Thyroid gland (tissue), 4 donors: ENCODE data around the gene SPEG. TPM values are rescaled to one million over a fixed set of nuclear protein-coding genes. Genes with fewer than 3 reads are reported as not detected.
A peak's percentile ranks its signal among the peaks of the same experiment; 100 is the strongest.

ENCODE experiments used
- DNase-seq, 2 donors: peaks; one replicate each; pipeline ENCODE4 v3.0.0-alpha.2; 2019
- H3K27ac ChIP-seq, 3 donors: fragments of 200-600 bp; sonication (generic); 1 replicate in 2 of 3; 2 replicates in 1 of 3; pipeline ENCODE4 v1.5.1; 2016 to 2019; ENCODE audit warnings: mild to moderate bottlenecking in 1 of 3, moderate library complexity in 1 of 3
- H3K27me3 ChIP-seq: fragments of 200-600 bp; sonication (generic); one replicate; pipeline ENCODE4 v1.5.1; 2019
- H3K36me3 ChIP-seq, 2 donors: fragments of 200-600 bp; sonication (generic); one replicate each; pipeline ENCODE4 v1.5.1; 2016 to 2019
- H3K4me1 ChIP-seq, 2 donors: fragments of 200-600 bp; sonication (generic); one replicate each; pipeline ENCODE4 v1.5.1; 2017 to 2019
- H3K4me3 ChIP-seq, 3 donors: fragments of 200-600 bp; sonication (generic); replicated peaks in 1 of 3; 1 replicate in 2 of 3; 2 replicates in 1 of 3; pipeline ENCODE4 v1.5.1; 2016; ENCODE audit warnings: mild to moderate bottlenecking in 1 of 3
- H3K9me3 ChIP-seq: fragments of 200-600 bp; sonication (generic); one replicate; pipeline ENCODE4 v1.5.1; 2017
- CTCF ChIP-seq, 6 experiments: fragments of 200-600 bp in 3 of 6; fragments of 450-650 bp in 3 of 6; sonication (generic) in 3 of 6; IDR thresholded peaks; one replicate each; pipeline ENCODE4 v1.5.1; 2016 to 2019; ENCODE audit warnings: antibody characterized with exemption in 6 of 6, mild to moderate bottlenecking in 2 of 6, inconsistent platforms in 1 of 6, moderate library complexity in 1 of 6
- POLR2A ChIP-seq, 2 donors: fragments of 450-650 bp; IDR thresholded peaks; one replicate each; pipeline ENCODE4 v1.6.1; 2017; ENCODE audit warnings: antibody characterized with exemption in 2 of 2, mild to moderate bottlenecking in 2 of 2, moderate library complexity in 1 of 2
- WGBS, 2 donors: methylation state at CpG; one replicate each; pipeline ENCODE4 v1.1.5; 2017; 5-methylcytosine and 5-hydroxymethylcytosine counted together
- intact Hi-C: fragments of 100-400 bp; cut with DNase I; formaldehyde crosslinking; loops from one replicate; pipeline ENCODE4 v1.15.1; 2023
- total RNA-seq, 4 donors: library from RNA; depleted of rRNA; stranded (reverse); fragments of >200 nt; gene quantifications; one replicate each; pipeline ENCODE4 v1.2.3, GENCODE V29; 2016

The SPEG gene
- total RNA-seq = 1 to 10 TPM; 1.9 to 3.5 (median 3.3) TPM

DNA sequence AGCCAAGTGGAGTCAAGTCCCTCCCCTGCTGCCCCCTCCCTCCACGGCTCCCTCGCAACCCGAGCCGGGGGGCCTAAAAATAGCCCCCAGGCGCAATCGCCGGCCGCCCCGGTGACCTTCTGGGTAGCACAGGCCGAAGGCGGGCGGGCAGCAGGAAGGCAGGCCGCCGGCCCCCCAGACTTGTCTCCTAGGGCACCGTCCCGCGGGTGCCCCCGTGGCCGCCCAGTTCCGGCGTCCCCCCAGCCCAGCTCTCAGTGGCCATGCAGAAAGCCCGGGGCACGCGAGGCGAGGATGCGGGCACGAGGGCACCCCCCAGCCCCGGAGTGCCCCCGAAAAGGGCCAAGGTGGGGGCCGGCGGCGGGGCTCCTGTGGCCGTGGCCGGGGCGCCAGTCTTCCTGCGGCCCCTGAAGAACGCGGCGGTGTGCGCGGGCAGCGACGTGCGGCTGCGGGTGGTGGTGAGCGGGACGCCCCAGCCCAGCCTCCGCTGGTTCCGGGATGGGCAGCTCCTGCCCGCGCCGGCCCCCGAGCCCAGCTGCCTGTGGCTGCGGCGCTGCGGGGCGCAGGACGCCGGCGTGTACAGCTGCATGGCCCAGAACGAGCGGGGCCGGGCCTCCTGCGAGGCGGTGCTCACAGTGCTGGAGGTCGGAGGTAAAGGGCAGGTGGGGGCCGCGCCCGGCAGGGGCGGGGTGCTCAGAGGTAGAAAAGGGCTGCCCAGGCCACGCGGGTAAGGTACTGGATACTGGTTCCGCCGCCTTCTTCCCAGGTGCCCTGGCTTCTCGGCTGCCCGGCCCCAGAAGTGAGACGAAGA is at the start of gene SPEG:
Gene SPEG (plus strand): TSS at position 126 of the 808 bp plus-strand sequence. CDS start 135 bp downstream, at position 261.
- Histone ChIP-seq H3K36me3 (no peaks in the 10 kb centered on the region), H3K27ac (no peak within 1 kb of the TSS), H3K27me3 (peaks cover 20% of the 10 kb centered on the region), H3K9me3 (no peaks in the 10 kb centered on the region), H3K4me1 (peaks cover 0 to 8% of the 10 kb centered on the region in 2 donors), H3K4me3 (no peak within 1 kb of the TSS)
- TF ChIP-seq CTCF (IDR thresholded peaks at IDR 0.05) = no peak
- no peak for TF ChIP-seq POLR2A (IDR thresholded peaks at IDR 0.05)
- WGBS, 2 donors = 39 to 47% methylated on average over 8 to 10 of the region's 77 CpGs
- DNase-seq = no peak
- intact Hi-C loops = no loop called here

DNA sequence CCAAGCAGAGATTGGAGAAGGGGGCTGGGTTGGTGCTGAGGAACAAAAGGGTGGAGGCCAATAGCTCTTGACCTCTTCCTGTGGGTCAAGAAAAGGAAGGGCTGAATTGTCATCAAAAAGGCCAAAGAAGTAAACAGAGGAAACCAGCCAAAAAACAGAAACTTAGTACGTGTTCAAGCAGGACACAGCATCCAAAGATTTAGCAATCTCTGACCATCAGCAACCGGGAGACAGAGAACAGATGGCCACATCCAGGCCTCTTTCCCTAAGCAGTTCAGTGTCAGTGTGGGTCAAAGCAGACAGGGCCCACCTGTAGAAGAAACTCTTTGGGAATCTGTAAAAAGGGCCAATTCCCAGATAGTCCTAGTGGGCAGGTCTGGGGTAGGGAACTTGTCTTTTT is 49.8 kb upstream of the SPEG start:
- Histone ChIP-seq H3K36me3 (peaks cover 31% of the 10 kb centered on the region in 2 donors), H3K4me3 (no peak overlapping the region), H3K27ac (no peak overlapping the region), H3K9me3 (no peaks in the 10 kb centered on the region), H3K27me3 (no peaks in the 10 kb centered on the region), H3K4me1 (peaks cover 8 to 13% of the 10 kb centered on the region in 2 donors)
- TF ChIP-seq CTCF (IDR thresholded peaks at IDR 0.05) (no peak), POLR2A (IDR thresholded peaks at IDR 0.05) (no peak)
- DNase-seq = no peak
- WGBS, 2 donors = 77 to 80% methylated on average over 2 of the region's 2 CpGs
- intact Hi-C loops = loop anchor here (5.0 to 10.0 kb wide), 2 partner anchors 112 to 220 kb away; partner anchors contain the start of genes GMPPA and NHEJ1

DNA sequence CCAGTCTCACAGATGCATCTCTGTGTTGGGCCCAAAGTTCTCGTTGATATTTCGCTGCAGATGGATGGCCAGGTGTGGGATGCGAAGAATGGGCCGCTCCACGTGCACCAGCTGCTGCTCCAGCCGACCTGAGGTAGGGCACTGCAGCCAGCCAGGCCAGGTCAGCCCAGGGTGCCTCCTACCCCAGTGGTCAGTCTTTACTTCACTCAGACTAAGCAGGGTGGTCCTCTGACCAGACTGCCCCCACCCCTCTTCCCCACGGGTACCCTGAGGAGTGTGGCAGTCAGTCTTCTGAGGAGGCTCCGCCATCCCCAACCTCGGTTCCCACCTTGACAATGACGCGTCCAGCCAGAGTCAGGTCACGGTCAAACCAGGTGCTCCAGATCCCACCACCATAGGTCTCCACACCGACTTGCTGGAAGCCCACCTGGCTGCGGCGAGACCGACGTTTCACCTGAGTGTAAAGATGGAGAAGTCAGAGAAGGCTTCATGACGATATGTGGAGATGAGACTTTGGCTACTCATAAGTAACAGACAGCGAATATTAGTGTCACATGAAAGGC is 48.6 kb upstream of the SPEG start:
- H3K27me3 ChIP-seq = no peaks in the 10 kb centered on the region
- 95 to 97% methylated on average over 19 of the region's 19 CpGs for WGBS, 2 donors
- no peak overlapping the region for H3K27ac ChIP-seq
- H3K4me3 ChIP-seq = no peak overlapping the region
- intact Hi-C loops = loop anchor here (5.0 to 10.0 kb wide), 2 partner anchors 111 to 221 kb away; partner anchors contain the start of genes GMPPA and NHEJ1
- no peak for DNase-seq
- H3K9me3 ChIP-seq = no peaks in the 10 kb centered on the region
- peaks cover 8 to 13% of the 10 kb centered on the region in 2 donors for H3K4me1 ChIP-seq
- TF ChIP-seq POLR2A (IDR thresholded peaks at IDR 0.05) = no peak
- TF ChIP-seq CTCF (IDR thresholded peaks at IDR 0.05) = no peak
- H3K36me3 ChIP-seq = peaks cover 26 to 29% of the 10 kb centered on the region in 2 donors

- Histone ChIP-seq H3K36me3 (peaks cover 20 to 22% of the 10 kb centered on the region in 2 donors), H3K9me3 (no peaks in the 10 kb centered on the region), H3K27ac (peak overlapping the region; percentile 91 to 97 (median 93)), H3K4me1 (peaks cover 8 to 13% of the 10 kb centered on the region in 2 donors), H3K27me3 (no peaks in the 10 kb centered on the region), H3K4me3 (peak overlapping the region; percentile 49 to 97 (median 79))
- DNase-seq = no peak
- no peak for TF ChIP-seq CTCF (IDR thresholded peaks at IDR 0.05)
- TF ChIP-seq POLR2A (IDR thresholded peaks at IDR 0.05) = no peak
- 38 to 39% methylated on average over 15 to 17 of the region's 19 CpGs for WGBS, 2 donors
- intact Hi-C loops = loop anchor here (5.0 to 10.0 kb wide), 2 partner anchors 111 to 222 kb away; partner anchors contain the start of genes GMPPA and NHEJ1
Observed at GRCh38 chr2:219386532-219387280, 47.9 kb upstream of the SPEG start.
